ENCODE results near the gene TSPYL2. TPM values are rescaled to one million over a fixed set of nuclear protein-coding genes. Genes with fewer than 3 reads are reported as not detected.
A peak's percentile ranks its signal among the peaks of the same experiment; 100 is the strongest.

Gene TSPYL2
- total RNA-seq, 2 experiments from 2014 or later = 56.8 to 61.0 TPM

DNA sequence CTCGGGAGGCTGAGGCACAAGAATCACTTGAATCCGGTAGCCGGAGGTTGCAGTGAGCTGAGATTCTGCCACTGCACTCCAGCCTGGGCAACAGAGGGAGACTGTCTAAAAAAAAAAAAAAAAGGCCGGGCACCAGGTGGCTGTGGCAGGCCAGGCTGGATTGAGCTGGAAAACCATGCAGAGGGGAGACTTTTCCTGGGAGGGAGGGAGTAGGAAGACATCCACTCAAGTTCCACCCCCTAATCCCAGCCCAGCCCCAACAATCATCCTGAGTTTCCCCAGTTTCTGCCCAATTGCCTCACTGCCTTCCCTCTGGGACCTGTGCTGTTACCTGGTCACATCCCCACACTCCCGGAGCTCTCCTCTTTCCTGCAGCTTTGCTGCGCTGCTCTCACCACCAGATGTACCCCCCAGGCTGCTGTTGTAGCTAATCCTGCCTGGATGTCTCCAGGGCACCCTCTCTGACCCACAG is 9.0 kb upstream of the TSPYL2 start:
- ChIA-PET CTCF (interaction anchor here (1.3 to 2.1 kb wide), 3 partner anchors 9 to 20 kb away, joined by 3 to 20 read pairs (median 7); partner anchors contain the start of gene TSPYL2), POLR2A (interaction anchor here (1.5 kb wide), 1 partner anchor 9 kb away, joined by 10 read pairs; the partner anchor contains the start of gene TSPYL2)
- Mint-ChIP-seq H3K4me1 (ENCODE audit: low read depth) (peaks cover 12% of the 10 kb centered on the region), H3K4me3 (no peak overlapping the region), H3K9me3 (no peaks in the 10 kb centered on the region), H3K27ac (no peak overlapping the region), H3K27me3 (no peaks in the 10 kb centered on the region), H3K36me3 (ENCODE audit: low read depth) (no peaks in the 10 kb centered on the region)
- no peak for DNase-seq
- intact Hi-C loops (cut with micrococcal nuclease) = no loop called here
- peak; percentile 8 for ATAC-seq
- TF ChIP-seq, protein P1, sequence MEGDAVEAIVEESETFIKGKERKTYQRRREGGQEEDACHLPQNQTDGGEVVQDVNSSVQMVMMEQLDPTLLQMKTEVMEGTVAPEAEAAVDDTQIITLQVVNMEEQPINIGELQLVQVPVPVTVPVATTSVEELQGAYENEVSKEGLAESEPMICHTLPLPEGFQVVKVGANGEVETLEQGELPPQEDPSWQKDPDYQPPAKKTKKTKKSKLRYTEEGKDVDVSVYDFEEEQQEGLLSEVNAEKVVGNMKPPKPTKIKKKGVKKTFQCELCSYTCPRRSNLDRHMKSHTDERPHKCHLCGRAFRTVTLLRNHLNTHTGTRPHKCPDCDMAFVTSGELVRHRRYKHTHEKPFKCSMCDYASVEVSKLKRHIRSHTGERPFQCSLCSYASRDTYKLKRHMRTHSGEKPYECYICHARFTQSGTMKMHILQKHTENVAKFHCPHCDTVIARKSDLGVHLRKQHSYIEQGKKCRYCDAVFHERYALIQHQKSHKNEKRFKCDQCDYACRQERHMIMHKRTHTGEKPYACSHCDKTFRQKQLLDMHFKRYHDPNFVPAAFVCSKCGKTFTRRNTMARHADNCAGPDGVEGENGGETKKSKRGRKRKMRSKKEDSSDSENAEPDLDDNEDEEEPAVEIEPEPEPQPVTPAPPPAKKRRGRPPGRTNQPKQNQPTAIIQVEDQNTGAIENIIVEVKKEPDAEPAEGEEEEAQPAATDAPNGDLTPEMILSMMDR (IDR thresholded peaks at IDR 0.05) = no peak

GRCh38 chrX:53075011-53075410 is 7.2 kb upstream of the TSPYL2 start:
- no peaks in the 10 kb centered on the region for H3K36me3 Mint-ChIP-seq (ENCODE audit: low read depth)
- ChIA-PET POLR2A (no interaction called here), CTCF (no interaction called here)
- peak; percentile 33 for DNase-seq
- TF ChIP-seq, protein P1 (IDR thresholded peaks at IDR 0.05) = no peak
- no peak overlapping the region for H3K4me3 Mint-ChIP-seq
- no peak overlapping the region for H3K27ac Mint-ChIP-seq
- peaks cover 12% of the 10 kb centered on the region for H3K4me1 Mint-ChIP-seq (ENCODE audit: low read depth)
- H3K9me3 Mint-ChIP-seq = no peaks in the 10 kb centered on the region
- intact Hi-C loops (cut with micrococcal nuclease) = no loop called here
- peak; percentile 7 for ATAC-seq
- no peaks in the 10 kb centered on the region for H3K27me3 Mint-ChIP-seq

- DNase-seq = no peak
- ChIA-PET CTCF (no interaction called here), POLR2A (no interaction called here)
- intact Hi-C loops (cut with micrococcal nuclease) = no loop called here
- H3K36me3 Mint-ChIP-seq (ENCODE audit: low read depth) = no peaks in the 10 kb centered on the region
- no peak for ATAC-seq
- TF ChIP-seq, protein P1 (IDR thresholded peaks at IDR 0.05) = no peak
- H3K4me1 Mint-ChIP-seq (ENCODE audit: low read depth) = peaks cover 19% of the 10 kb centered on the region
- H3K27ac Mint-ChIP-seq = no peak overlapping the region
- H3K27me3 Mint-ChIP-seq = no peaks in the 10 kb centered on the region
- no peak overlapping the region for H3K4me3 Mint-ChIP-seq
- no peaks in the 10 kb centered on the region for H3K9me3 Mint-ChIP-seq
Observed at GRCh38 chrX:53076671-53077070, 5.5 kb upstream of the TSPYL2 start.

DNA sequence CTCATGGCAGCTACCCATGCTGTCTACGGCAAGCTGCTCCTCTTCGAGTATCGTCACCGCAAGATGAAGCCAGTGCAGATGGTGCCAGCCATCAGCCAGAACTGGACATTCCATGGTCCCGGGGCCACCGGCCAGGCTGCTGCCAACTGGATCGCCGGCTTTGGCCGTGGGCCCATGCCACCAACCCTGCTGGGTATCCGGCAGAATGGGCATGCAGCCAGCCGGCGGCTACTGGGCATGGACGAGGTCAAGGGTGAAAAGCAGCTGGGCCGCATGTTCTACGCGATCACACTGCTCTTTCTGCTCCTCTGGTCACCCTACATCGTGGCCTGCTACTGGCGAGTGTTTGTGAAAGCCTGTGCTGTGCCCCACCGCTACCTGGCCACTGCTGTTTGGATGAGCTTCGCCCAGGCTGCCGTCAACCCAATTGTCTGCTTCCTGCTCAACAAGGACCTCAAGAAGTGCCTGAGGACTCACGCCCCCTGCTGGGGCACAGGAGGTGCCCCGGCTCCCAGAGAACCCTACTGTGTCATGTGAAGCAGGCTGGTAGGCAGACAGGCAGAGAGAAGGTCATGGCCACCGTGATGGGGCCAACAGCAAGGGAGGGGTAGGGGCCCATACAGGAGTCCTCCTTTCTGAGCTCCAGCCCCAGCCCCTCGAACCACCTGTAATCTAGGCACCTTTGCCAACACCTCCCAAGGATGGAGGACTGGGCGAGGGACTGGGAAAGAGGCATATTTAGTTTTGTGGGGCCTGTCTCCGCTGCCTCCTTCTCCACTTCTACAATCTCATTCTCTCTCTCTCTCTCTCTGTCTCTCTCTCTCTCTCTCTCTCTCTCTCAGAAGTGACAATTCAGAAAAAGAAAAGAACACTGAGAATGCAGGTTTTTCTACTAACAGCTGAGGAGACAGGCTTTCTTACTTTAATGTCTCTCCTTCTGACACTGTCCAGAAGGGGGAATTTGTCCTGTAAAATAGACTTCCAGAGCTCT is 4.7 kb upstream of the TSPYL2 start:
- ChIA-PET CTCF (no interaction called here), POLR2A (no interaction called here)
- TF ChIP-seq, protein P1 (IDR thresholded peaks at IDR 0.05) = no peak
- H3K27ac Mint-ChIP-seq = no peak overlapping the region
- ATAC-seq (no peak), DNase-seq (peak; percentile 28)
- intact Hi-C loops (cut with micrococcal nuclease) = no loop called here
- H3K27me3 Mint-ChIP-seq = no peaks in the 10 kb centered on the region
- no peak overlapping the region for H3K4me3 Mint-ChIP-seq
- H3K4me1 Mint-ChIP-seq (ENCODE audit: low read depth) = peaks cover 16% of the 10 kb centered on the region
- H3K36me3 Mint-ChIP-seq (ENCODE audit: low read depth) = no peaks in the 10 kb centered on the region
- no peaks in the 10 kb centered on the region for H3K9me3 Mint-ChIP-seq

DNA sequence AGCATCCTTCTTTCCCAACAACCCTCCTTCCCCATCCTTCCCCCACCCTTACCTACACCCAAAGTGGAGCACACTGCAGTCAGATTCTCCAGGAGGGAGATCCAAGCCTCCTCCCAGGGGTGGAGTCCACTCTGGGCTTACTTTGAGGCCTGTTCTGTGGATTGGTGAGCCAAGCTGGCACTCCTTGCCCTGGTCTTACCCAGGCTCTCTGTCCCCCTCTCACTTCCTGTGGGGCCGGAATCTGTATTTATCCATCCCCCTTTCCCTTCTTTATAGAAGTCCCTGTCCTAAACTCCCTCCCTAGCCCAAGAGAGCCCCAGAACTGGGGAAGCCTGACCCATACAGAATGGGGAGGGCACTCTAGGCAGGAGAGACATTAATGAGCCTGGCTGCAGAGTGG is 3.2 kb upstream of the TSPYL2 start:
- H3K4me3 Mint-ChIP-seq = no peak overlapping the region
- H3K36me3 Mint-ChIP-seq (ENCODE audit: low read depth) = peaks cover 13% of the 10 kb centered on the region
- ATAC-seq = no peak
- H3K27me3 Mint-ChIP-seq = no peaks in the 10 kb centered on the region
- no peak overlapping the region for H3K27ac Mint-ChIP-seq
- intact Hi-C loops (cut with micrococcal nuclease) = no loop called here
- ChIA-PET CTCF (no interaction called here), POLR2A (no interaction called here)
- TF ChIP-seq, protein P1 (IDR thresholded peaks at IDR 0.05) = no peak
- H3K9me3 Mint-ChIP-seq = no peaks in the 10 kb centered on the region
- H3K4me1 Mint-ChIP-seq (ENCODE audit: low read depth) = peaks cover 18% of the 10 kb centered on the region
- no peak for DNase-seq
